Parathyroid adenoma (tissue), 2 donors: ENCODE measurements around the gene GSG1L2.

Experiments
- H2AFZ ChIP-seq: fragments of 300-600 bp; sonication (generic); one replicate; pipeline ENCODE4 v1.7.0; 2017; ENCODE audit warnings: antibody characterized with exemption, mild to moderate bottlenecking
- H3K27ac ChIP-seq: fragments of 300-600 bp; sonication (generic); one replicate; pipeline ENCODE4 v1.7.0; 2017
- H3K27me3 ChIP-seq: fragments of 300-600 bp; sonication (generic); one replicate; pipeline ENCODE4 v1.7.0; 2017; ENCODE audit warnings: low read length; ENCODE audit not compliant: control insufficient read depth, insufficient read depth
- H3K36me3 ChIP-seq: fragments of 300-600 bp; sonication (generic); one replicate; pipeline ENCODE4 v1.7.0; 2017; ENCODE audit warnings: low read length; ENCODE audit not compliant: control insufficient read depth, insufficient read depth
- H3K4me1 ChIP-seq: fragments of 300-600 bp; sonication (generic); one replicate; pipeline ENCODE4 v1.7.0; 2017; ENCODE audit warnings: control low read depth
- H3K4me2 ChIP-seq: fragments of 300-600 bp; sonication (generic); one replicate; pipeline ENCODE4 v1.7.0; 2017; ENCODE audit warnings: low read length
- H3K4me3 ChIP-seq: fragments of 300-600 bp; sonication (generic); one replicate; pipeline ENCODE4 v1.7.0; 2017; ENCODE audit warnings: low read depth, low read length
- H3K79me2 ChIP-seq: fragments of 300-600 bp; sonication (generic); one replicate; pipeline ENCODE4 v1.7.0; 2017; ENCODE audit warnings: control low read depth
- H3K9ac ChIP-seq: fragments of 300-600 bp; sonication (generic); one replicate; pipeline ENCODE4 v1.7.0; 2017; ENCODE audit warnings: mild to moderate bottlenecking
- H3K9me3 ChIP-seq: fragments of 300-600 bp; sonication (generic); one replicate; pipeline ENCODE4 v1.7.0; 2017; ENCODE audit warnings: low read length; ENCODE audit not compliant: control insufficient read depth
- TF ChIP-seq, protein P1 (sequence below): fragments of 300-600 bp; sonication (generic); IDR thresholded peaks from one replicate; pipeline ENCODE4 v1.7.0; 2017; ENCODE audit warnings: antibody characterized with exemption, mild to moderate bottlenecking
- donor health status: primary hyperparathyroidism.

The GSG1L2 gene

GRCh38 chr17:9860851-9861250 is 39.0 kb upstream of the GSG1L2 start:
- TF ChIP-seq, protein P1, sequence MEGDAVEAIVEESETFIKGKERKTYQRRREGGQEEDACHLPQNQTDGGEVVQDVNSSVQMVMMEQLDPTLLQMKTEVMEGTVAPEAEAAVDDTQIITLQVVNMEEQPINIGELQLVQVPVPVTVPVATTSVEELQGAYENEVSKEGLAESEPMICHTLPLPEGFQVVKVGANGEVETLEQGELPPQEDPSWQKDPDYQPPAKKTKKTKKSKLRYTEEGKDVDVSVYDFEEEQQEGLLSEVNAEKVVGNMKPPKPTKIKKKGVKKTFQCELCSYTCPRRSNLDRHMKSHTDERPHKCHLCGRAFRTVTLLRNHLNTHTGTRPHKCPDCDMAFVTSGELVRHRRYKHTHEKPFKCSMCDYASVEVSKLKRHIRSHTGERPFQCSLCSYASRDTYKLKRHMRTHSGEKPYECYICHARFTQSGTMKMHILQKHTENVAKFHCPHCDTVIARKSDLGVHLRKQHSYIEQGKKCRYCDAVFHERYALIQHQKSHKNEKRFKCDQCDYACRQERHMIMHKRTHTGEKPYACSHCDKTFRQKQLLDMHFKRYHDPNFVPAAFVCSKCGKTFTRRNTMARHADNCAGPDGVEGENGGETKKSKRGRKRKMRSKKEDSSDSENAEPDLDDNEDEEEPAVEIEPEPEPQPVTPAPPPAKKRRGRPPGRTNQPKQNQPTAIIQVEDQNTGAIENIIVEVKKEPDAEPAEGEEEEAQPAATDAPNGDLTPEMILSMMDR = no peak
- Histone ChIP-seq H2AFZ (no peak overlapping the region), H3K9me3 (peaks cover 3% of the 10 kb centered on the region), H3K79me2 (no peaks in the 10 kb centered on the region), H3K9ac (no peak overlapping the region), H3K4me2 (no peak overlapping the region), H3K4me1 (no peaks in the 10 kb centered on the region), H3K36me3 (no peaks in the 10 kb centered on the region), H3K4me3 (no peak overlapping the region), H3K27ac (no peak overlapping the region), H3K27me3 (no peaks in the 10 kb centered on the region)

GRCh38 chr17:9859781-9860180 is 37.9 kb upstream of the GSG1L2 start:
- no peaks in the 10 kb centered on the region for H3K4me1 ChIP-seq
- H3K79me2 ChIP-seq = no peaks in the 10 kb centered on the region
- no peak overlapping the region for H3K27ac ChIP-seq
- H3K9me3 ChIP-seq = peaks cover 3% of the 10 kb centered on the region
- no peaks in the 10 kb centered on the region for H3K27me3 ChIP-seq
- H3K4me2 ChIP-seq = no peak overlapping the region
- H3K9ac ChIP-seq = no peak overlapping the region
- no peaks in the 10 kb centered on the region for H3K36me3 ChIP-seq
- H2AFZ ChIP-seq = no peak overlapping the region
- TF ChIP-seq, protein P1 = no peak
- no peak overlapping the region for H3K4me3 ChIP-seq

DNA sequence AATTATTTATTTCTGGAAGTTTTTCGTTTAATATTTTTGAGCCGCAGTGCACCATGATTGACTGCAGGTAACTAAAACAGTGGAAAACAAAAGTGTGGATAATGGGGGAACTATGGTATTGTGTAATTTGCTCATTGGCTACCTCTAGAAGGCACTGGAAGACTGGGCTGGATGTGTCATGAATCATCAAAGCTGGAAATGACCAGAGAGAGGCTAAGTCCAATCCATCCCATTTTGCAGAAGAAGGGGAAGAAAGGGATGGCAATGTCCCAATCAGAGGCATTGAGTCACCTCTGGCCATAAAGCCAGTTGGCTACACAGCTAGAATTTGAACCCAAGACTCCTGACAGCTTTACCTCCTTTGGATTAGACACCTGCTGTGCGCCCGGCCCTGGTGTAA is 33.2 kb upstream of the GSG1L2 start:
- Histone ChIP-seq H3K9me3 (peaks cover 3% of the 10 kb centered on the region), H3K36me3 (no peaks in the 10 kb centered on the region), H3K27ac (no peak overlapping the region), H2AFZ (no peak overlapping the region), H3K9ac (no peak overlapping the region), H3K4me2 (no peak overlapping the region), H3K79me2 (no peaks in the 10 kb centered on the region), H3K27me3 (no peaks in the 10 kb centered on the region), H3K4me3 (no peak overlapping the region), H3K4me1 (no peaks in the 10 kb centered on the region)
- TF ChIP-seq, protein P1 = no peak

DNA sequence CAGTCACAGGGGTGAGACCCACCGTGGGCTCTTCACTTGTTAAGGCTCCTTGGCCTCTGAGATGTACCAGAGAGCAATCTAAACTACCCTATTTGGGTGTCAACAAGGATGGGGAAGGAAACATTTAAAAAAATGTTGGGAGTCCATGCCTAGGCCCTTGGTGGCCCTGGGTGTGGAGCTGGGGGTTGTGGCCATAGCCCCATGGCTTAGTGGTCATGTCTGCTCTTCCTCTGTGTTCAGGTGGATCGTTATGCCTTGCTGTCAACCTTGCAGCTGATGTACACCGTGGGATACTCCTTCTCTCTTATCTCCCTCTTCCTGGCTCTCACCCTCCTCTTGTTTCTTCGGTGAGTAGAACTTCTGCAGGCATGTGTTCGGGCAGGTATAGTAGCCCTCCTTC is 32.4 kb upstream of the GSG1L2 start:
- H3K27ac ChIP-seq = no peak overlapping the region
- no peak overlapping the region for H3K9ac ChIP-seq
- H3K27me3 ChIP-seq = no peaks in the 10 kb centered on the region
- H3K4me1 ChIP-seq = no peaks in the 10 kb centered on the region
- H3K36me3 ChIP-seq = no peaks in the 10 kb centered on the region
- no peak overlapping the region for H3K4me3 ChIP-seq
- TF ChIP-seq, protein P1 = no peak
- no peaks in the 10 kb centered on the region for H3K79me2 ChIP-seq
- H3K4me2 ChIP-seq = no peak overlapping the region
- peaks cover 3% of the 10 kb centered on the region for H3K9me3 ChIP-seq
- H2AFZ ChIP-seq = no peak overlapping the region

- H3K4me3 ChIP-seq = no peak overlapping the region
- H3K27ac ChIP-seq = no peak overlapping the region
- no peaks in the 10 kb centered on the region for H3K4me1 ChIP-seq
- TF ChIP-seq, protein P1 = no peak
- H3K9ac ChIP-seq = no peak overlapping the region
- H3K4me2 ChIP-seq = no peak overlapping the region
- no peaks in the 10 kb centered on the region for H3K79me2 ChIP-seq
- no peak overlapping the region for H2AFZ ChIP-seq
- H3K9me3 ChIP-seq = no peaks in the 10 kb centered on the region
- no peaks in the 10 kb centered on the region for H3K27me3 ChIP-seq
- no peaks in the 10 kb centered on the region for H3K36me3 ChIP-seq
Measured at GRCh38 chr17:9850151-9850550, 28.3 kb upstream of the GSG1L2 start.
